Heart left ventricle (tissue), 16 donors: Measurements from ENCODE around the gene ZNF700. TPM values are rescaled to one million over a fixed set of nuclear protein-coding genes. Genes with fewer than 3 reads are reported as not detected.

Experiments
- ATAC-seq, 4 donors: fragments of 200-7000 bp; cut with Tn5 transposase; one replicate each; pipeline ENCODE4 v1.9.1; 2020 to 2022; ENCODE audit warnings: moderate library complexity in 4 of 4, mild to moderate bottlenecking in 3 of 4, moderate number of reproducible peaks in 1 of 4
- DNase-seq, 5 donors: peaks; one replicate each; pipeline ENCODE4 v3.0.0-alpha.2; 2020
- H3K27ac ChIP-seq, 12 donors: fragments of 200-600 bp; sonication (generic) in 4 of 12; one replicate each; pipeline versions ENCODE4 v1.5.0 to v1.8.0; 2016 to 2022; ENCODE audit warnings: mild to moderate bottlenecking in 2 of 12
- H3K27me3 ChIP-seq, 9 donors: fragments of 200-600 bp; sonication (generic) in 2 of 9; one replicate each; pipeline versions ENCODE4 v1.5.1 to v1.8.0; 2016 to 2022; ENCODE audit warnings: mild to moderate bottlenecking in 3 of 9
- H3K36me3 ChIP-seq, 9 donors: fragments of 200-600 bp; sonication (generic) in 2 of 9; one replicate each; pipeline versions ENCODE4 v1.5.0 to v1.8.0; 2018 to 2022; ENCODE audit warnings: mild to moderate bottlenecking in 2 of 9
- H3K4me1 ChIP-seq, 12 donors: fragments of 200-600 bp; sonication (generic) in 4 of 12; one replicate each; pipeline versions ENCODE4 v1.5.0 to v1.8.0; 2016 to 2022; ENCODE audit warnings: mild to moderate bottlenecking in 3 of 12
- H3K4me3 ChIP-seq, 12 donors: fragments of 200-600 bp; sonication (generic) in 4 of 12; one replicate each; pipeline versions ENCODE4 v1.5.0 to v1.8.0; 2017 to 2022; ENCODE audit warnings: mild to moderate bottlenecking in 9 of 12, moderate library complexity in 4 of 12
- H3K9me3 ChIP-seq, 12 donors: fragments of 200-600 bp; sonication (generic) in 4 of 12; one replicate each; pipeline versions ENCODE4 v1.5.0 to v1.8.0; 2016 to 2022; ENCODE audit warnings: mild to moderate bottlenecking in 1 of 12
- POLR2A ChIP-seq, 2 donors: fragments of 450-650 bp; IDR thresholded peaks; one replicate each; pipeline ENCODE4 v1.6.1; 2017; ENCODE audit warnings: antibody characterized with exemption in 2 of 2, mild to moderate bottlenecking in 2 of 2, moderate library complexity in 2 of 2
- WGBS, 4 donors: extraction: QIAGEN DNeasy Blood & Tissue Kit in 2 of 4; methylation state at CpG; one replicate each; pipeline versions ENCODE4 v1.1.5 to v1.1.7; 2013 to 2018; 5-methylcytosine and 5-hydroxymethylcytosine counted together
- intact Hi-C, 10 donors: fragments of 100-400 bp; cut with DNase I; formaldehyde crosslinking; loops; one replicate each; pipeline versions ENCODE4 v1.11.1 to v1.14.2; 2022
- polyA plus RNA-seq, 2 donors: library from polyadenylated mRNA; stranded (reverse); fragments of 200-250 nt; gene quantifications; one replicate each; pipeline ENCODE4 v1.2.3, GENCODE V29; 2013
- total RNA-seq, 9 donors: library from RNA; depleted of rRNA in 2 of 9; stranded (reverse); fragments of >200 nt in 2 of 9; fragmentation: NEBNext Ultra II Directional in 3 of 9; extraction: Animal tissue kit (Norgen Biotek cat#: 25700) in 3 of 9; gene quantifications; one replicate each; pipeline versions ENCODE4 v1.1.0 to v1.2.4, GENCODE V29; 2016 to 2023
- TF ChIP-seq, protein P1 (sequence below), 12 donors: fragments of 200-600 bp; sonication (generic) in 4 of 12; IDR thresholded peaks; one replicate each; pipeline versions ENCODE4 v1.5.0 to v1.8.0; 2018 to 2022; ENCODE audit warnings: antibody characterized with exemption in 12 of 12, mild to moderate bottlenecking in 5 of 12
- donor health status: ischemic (EF 13 %, LVEDD 7.1; RV severe dilation, severe dysfunction).
- donor health status: healthy with polysubstance abuse.
- donor health status: DM: no; HTN: yes; CAD: no.
- donor health status: DM: no; HTN: no; CAD: no.
- donor health status: ischemic (EF 25% LVEDD 6.9; RV normal size, moderate dysfunction).
- donor health status: ischemic (EF 25% LVEDD 5.7; RV mildly dilated, moderate dysfunction).
- donor health status: healthy.
- donor health status: DM: yes; HTN: yes; CAD: no.
- donor health status: ischemic (EF 35%, LVEDD 5.7; RV mildly dilated, moderate dysfunction).
- donor health status: nonischemic (EF 11% LVEDD 7.7; RV severe dilation, severe dysfunction).
- donor health status: DM: yes; HTN: yes; CAD: no.
- donor health status: PGD.
- donor health status: ischemic (EF 29% LVEDD 5.4; RV normal size, mild dysfunction).
- donor health status: nonischemic (EF 23%, LVEDD 6.1; RV moderate dilation, normal function).

The ZNF700 gene
- total and polyA plus RNA-seq, 11 donors, result 2.2 to 7.5 (median 3.8) TPM

DNA sequence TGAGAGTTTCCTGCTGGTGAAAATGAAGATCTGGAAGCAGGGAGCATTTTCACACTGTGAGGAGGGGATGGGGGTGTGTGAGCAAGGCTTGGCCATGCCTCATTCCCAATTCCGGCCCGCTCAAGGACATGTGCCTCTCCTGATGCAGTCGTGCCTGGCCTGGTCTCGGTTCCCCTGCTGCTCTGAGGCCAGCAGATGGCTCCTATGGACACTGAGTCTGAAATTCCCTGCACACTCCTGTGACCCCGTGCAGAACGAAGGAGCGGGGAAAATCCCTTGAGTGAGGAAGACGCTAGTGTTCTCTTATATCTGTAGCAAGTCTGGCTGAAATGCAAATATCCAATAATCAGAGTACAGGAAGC is 39.6 kb downstream of the ZNF700 start:
- 0 to 7% (median 4%) methylated on average over 8 of the region's 8 CpGs for WGBS, 4 donors
- ATAC-seq (peak; percentile 66 to 73 (median 68)), DNase-seq (peak in 2 of 5 donors; percentile 47 to 73)
- TF ChIP-seq, protein P1, sequence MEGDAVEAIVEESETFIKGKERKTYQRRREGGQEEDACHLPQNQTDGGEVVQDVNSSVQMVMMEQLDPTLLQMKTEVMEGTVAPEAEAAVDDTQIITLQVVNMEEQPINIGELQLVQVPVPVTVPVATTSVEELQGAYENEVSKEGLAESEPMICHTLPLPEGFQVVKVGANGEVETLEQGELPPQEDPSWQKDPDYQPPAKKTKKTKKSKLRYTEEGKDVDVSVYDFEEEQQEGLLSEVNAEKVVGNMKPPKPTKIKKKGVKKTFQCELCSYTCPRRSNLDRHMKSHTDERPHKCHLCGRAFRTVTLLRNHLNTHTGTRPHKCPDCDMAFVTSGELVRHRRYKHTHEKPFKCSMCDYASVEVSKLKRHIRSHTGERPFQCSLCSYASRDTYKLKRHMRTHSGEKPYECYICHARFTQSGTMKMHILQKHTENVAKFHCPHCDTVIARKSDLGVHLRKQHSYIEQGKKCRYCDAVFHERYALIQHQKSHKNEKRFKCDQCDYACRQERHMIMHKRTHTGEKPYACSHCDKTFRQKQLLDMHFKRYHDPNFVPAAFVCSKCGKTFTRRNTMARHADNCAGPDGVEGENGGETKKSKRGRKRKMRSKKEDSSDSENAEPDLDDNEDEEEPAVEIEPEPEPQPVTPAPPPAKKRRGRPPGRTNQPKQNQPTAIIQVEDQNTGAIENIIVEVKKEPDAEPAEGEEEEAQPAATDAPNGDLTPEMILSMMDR (IDR thresholded peaks at IDR 0.05), result peak in 3 of 12 donors; percentile 17 to 41 (median 24)
- TF ChIP-seq POLR2A (IDR thresholded peaks at IDR 0.05), result no peak
- Histone ChIP-seq H3K4me3 (peak overlapping the region in 11 of 12 donors; percentile 59 to 94 (median 79)), H3K4me1 (peaks cover 0 to 22% (median 13%) of the 10 kb centered on the region in 12 donors), H3K27ac (peak overlapping the region; percentile 73 to 99 (median 92)), H3K27me3 (no peaks in the 10 kb centered on the region), H3K36me3 (peaks cover 0 to 2% (median 0%) of the 10 kb centered on the region in 9 donors), H3K9me3 (no peaks in the 10 kb centered on the region)
- intact Hi-C loops, result loop anchor here in 9 of 10 donors (1.0 to 5.0 kb wide), 14 partner anchors 22 to 178 kb away; partner anchors contain the start of genes ZNF20 (in 7 of the 9), ZNF700 (in 5 of the 9) and ZNF69 (in 1 of the 9)

DNA sequence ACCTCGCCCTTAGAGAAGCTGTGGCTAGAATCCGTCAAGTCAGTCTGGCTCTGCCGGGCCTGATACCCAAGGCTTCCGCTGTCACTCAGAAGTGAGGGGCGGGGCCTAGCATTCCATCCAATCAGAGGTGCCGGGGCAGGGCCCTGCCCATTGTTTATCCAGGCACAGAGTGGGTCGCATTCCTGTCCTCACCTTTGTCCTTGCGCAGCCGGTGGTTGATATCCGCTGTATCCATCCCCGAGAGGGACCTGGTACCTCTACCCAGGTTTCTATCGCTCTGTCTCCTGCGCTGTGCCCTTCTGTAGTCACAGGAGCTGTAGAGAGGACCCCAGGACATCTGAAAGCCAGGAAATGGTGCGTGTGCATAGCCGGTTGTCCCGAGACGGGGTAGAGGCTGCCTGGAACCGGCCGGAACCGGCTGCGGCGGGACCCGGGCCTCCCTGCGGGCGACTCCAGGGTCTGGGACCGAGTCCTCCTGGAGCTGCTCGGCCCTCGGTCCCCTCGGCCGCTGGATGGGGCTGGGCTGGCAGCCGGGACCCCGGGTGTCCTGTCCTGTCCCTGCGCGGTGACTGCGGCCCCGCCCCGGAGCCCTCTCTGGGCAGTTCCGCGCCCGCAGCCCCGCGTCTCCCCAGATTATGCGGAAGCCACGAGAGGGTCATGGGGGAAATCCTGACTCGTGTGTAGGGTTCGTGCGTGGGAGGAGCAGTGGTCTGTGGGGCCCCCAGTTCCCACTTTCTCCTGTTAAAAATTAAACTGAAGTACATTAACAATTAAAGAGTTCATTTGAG is 40.1 kb downstream of the ZNF700 start, which contains the start of gene ZNF763:
TSS of gene ZNF763 (plus strand) at position 183 of the 788 bp plus-strand sequence. CDS start at position 352, 169 bp downstream.
- Histone ChIP-seq H3K36me3 (peaks cover 0 to 2% (median 0%) of the 10 kb centered on the region in 9 donors), H3K27ac (peak within 1 kb of the TSS; percentile 73 to 99 (median 92)), H3K4me3 (peak within 1 kb of the TSS; percentile 59 to 94 (median 78)), H3K27me3 (no peaks in the 10 kb centered on the region), H3K4me1 (peaks cover 0 to 22% (median 13%) of the 10 kb centered on the region in 12 donors), H3K9me3 (no peaks in the 10 kb centered on the region)
- peak; percentile 94 to 97 (median 95) for DNase-seq
- 0 to 1% (median 0%) methylated on average over 23 to 47 of the region's 47 CpGs for WGBS, 4 donors
- peak; percentile 99 for ATAC-seq
- TF ChIP-seq, protein P1 (IDR thresholded peaks at IDR 0.05), result peak in 1 of 12 donors; percentile 0
- TF ChIP-seq POLR2A (IDR thresholded peaks at IDR 0.05), result peak in 1 of 2 donors; percentile 83
- intact Hi-C loops, result loop anchor here in 9 of 10 donors (1.0 to 5.0 kb wide), 14 partner anchors 22 to 177 kb away; partner anchors contain the start of genes ZNF20 (in 7 of the 9), ZNF700 (in 5 of the 9) and ZNF69 (in 1 of the 9)

DNA sequence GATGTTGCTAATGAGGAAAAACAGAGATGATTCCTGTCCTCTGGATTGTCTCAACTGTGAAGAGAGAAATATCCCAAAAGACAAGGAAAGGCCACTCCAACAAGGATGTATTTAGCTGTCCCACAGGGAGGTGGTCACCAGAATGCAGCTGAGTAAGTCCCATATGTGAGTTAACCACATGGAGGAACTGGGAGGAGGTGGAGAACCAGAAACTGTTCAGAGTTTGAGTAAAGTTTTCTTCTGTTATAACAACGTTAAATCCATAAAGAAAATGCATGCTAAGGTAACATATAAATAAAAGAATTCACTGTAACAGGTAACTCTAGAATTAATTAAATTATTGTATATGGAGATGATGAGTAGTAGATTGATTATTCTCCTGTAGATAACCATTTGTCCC is 45.3 kb downstream of the ZNF700 start:
- Histone ChIP-seq H3K36me3 (peaks cover 0 to 6% (median 0%) of the 10 kb centered on the region in 9 donors), H3K27ac (no peak overlapping the region), H3K9me3 (peaks cover 0 to 7% (median 0%) of the 10 kb centered on the region in 12 donors), H3K4me1 (peaks cover 0 to 17% (median 6%) of the 10 kb centered on the region in 12 donors), H3K27me3 (no peaks in the 10 kb centered on the region), H3K4me3 (no peak overlapping the region)
- no peak for DNase-seq
- intact Hi-C loops, result loop anchor here in 1 of 10 donors (1.0 kb wide), 1 partner anchor 10 kb away; no protein-coding TSS in a partner anchor
- WGBS, 4 donors, result 85 to 89% (median 86%) methylated on average over 1 of the region's 1 CpG
- ATAC-seq, result no peak
- TF ChIP-seq POLR2A (IDR thresholded peaks at IDR 0.05), result no peak
- TF ChIP-seq, protein P1 (IDR thresholded peaks at IDR 0.05), result no peak

DNA sequence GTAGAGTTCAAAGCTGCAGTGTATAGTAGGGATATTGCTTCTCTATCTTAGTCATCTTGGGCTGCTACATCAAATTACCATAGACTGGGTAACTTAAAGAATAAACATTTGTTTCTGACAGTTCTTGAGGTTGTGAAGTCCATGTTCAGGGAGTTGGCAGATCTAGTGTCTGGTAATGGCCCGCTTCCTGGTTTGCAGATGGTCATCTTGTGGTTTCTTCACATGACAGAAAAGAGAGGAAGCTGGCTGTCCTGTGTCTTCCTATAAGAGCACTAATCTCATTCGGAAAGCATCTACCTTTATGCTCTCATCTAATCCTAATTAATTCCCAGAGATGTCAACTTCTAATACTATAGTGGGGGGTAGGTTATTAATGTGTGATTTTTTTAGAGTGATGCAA is 46.1 kb downstream of the ZNF700 start:
- TF ChIP-seq, protein P1 (IDR thresholded peaks at IDR 0.05), result no peak
- no peak for TF ChIP-seq POLR2A (IDR thresholded peaks at IDR 0.05)
- H3K9me3 ChIP-seq, result peaks cover 0 to 13% (median 0%) of the 10 kb centered on the region in 12 donors
- ATAC-seq (no peak), DNase-seq (no peak)
- peaks cover 0 to 6% (median 0%) of the 10 kb centered on the region in 9 donors for H3K36me3 ChIP-seq
- H3K4me1 ChIP-seq, result peaks cover 0 to 10% (median 0%) of the 10 kb centered on the region in 12 donors
- peak overlapping the region in 1 of 12 donors; percentile 55 for H3K27ac ChIP-seq
- no peak overlapping the region for H3K4me3 ChIP-seq
- intact Hi-C loops, result no loop called here
- 89 to 95% (median 92%) methylated on average over 2 of the region's 2 CpGs for WGBS, 4 donors
- H3K27me3 ChIP-seq, result no peaks in the 10 kb centered on the region
